ENCODE measurements around the gene CFAP70.
A peak's percentile ranks its signal among the peaks of the same experiment; 100 is the strongest.
"Not testable (repeated sequence)": the region's sequence is repeated elsewhere in the genome, so short reads cannot be mapped to it uniquely, and the experiment has no call there.

Gene CFAP70

DNA sequence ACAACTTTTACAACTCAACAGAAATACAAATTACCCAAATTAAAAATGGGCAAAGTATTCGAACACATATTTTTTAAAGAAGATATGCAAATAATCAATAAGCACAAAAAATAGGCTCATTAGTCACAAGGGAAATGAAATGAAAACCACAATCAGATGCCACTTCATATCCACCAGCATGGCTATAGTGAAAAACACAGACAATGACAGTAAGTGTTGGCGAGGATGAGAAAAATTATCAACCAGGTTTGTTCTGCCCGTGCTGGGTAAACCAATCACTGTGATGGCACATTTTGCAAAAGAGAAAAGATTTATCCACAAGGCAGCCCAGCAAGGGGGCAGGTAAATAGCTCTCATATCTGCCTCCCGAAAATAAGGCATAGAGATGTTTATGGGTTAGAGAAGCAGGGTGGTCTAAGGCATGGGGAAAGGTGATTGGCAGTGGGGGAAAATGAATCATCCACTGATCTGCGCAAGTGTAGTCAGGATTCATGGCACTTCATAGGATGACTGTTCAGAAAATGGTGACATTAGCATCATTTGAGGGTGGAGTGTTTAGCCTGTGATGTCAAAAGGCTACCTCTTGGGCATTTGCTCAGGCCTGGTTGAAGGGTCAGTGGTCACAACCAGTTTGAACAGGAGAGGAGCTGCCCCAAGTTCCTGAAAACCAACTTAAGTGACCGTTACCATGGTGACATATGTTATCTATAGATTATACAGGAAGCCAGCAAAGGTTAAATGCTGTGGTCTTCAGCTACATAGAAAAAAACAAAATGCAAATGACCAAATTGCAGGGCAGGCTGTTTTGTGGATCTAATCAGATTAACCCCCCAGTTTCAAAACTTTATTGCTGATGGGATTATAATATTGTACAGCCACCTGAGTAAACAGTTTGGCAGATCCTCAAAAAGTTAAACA, 8.0 kb upstream of the CFAP70 start:
- TF ChIP-seq ZNF274 (IDR thresholded peaks at IDR 0.05; ENCODE audit: low read depth, low read length), result no peak
- H3K4me3 ChIP-seq (ENCODE audit: low read length), result no peak overlapping the region

GRCh38 chr10:73364964-73365363, 6.3 kb upstream of the CFAP70 start:
- no peak overlapping the region for H3K4me3 ChIP-seq (ENCODE audit: low read length)
- TF ChIP-seq ZNF274 (IDR thresholded peaks at IDR 0.05; ENCODE audit: low read depth, low read length), result no peak

- no peak overlapping the region for H3K4me3 ChIP-seq (ENCODE audit: low read length)
Observed at GRCh38 chr10:73359492-73359891, 828 bp upstream of the CFAP70 start.

DNA sequence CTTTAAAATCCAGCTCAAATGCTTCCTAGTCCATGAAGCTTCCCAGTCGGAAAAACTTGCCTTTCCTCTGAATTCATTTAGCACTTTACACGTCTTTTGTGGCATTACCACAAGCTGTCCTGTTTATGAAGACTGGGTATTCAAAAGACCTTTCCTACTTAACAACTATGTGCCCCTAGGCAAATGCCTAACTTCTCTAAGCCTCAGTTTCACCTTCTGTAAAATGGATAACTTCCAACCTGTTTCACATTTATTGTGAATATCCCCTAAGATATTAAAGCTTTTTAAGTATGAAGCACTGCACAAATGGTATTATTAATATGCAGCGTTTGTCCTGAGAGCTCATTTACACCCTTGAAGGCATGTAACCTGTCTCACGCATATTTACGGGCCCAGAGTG, 843 bp downstream of the CFAP70 start:
- no peak for TF ChIP-seq ZNF274 (IDR thresholded peaks at IDR 0.05; ENCODE audit: low read depth, low read length)
- peak overlapping the region; percentile 67 for H3K4me3 ChIP-seq (ENCODE audit: low read length)

More at GRCh38 chr10:73359492-73359891, 828 bp upstream of the CFAP70 start:
- TF ChIP-seq ZNF274 (IDR thresholded peaks at IDR 0.05; ENCODE audit: low read depth, low read length), result no peak

- no peak for TF ChIP-seq ZNF274 (IDR thresholded peaks at IDR 0.05; ENCODE audit: low read depth, low read length)
Observed at GRCh38 chr10:73357166-73357565, 1.5 kb downstream of the CFAP70 start.

DNA sequence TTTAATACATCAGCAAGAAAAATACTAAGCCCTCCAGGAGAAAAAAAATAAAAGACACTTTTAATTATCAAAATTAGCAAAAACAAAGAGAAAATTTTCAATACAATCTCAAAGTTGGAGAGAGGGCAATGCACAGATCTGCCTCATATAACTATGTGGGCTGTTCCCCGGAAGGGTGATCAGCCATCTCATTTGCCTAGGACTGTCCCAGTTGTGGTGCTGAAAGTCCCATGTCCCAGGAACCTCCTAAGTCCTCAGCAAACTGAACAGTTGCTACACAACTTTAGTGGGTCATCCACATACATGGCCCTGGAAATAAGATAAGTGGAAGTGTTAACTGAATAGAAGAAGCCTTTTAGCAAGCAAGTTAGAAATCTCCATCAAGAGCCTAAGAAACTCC, 14.4 kb downstream of the CFAP70 start:
- H3K4me3 ChIP-seq (ENCODE audit: low read length), result no peak overlapping the region
- TF ChIP-seq ZNF274 (IDR thresholded peaks at IDR 0.05; ENCODE audit: low read depth, low read length), result no peak

More at GRCh38 chr10:73357166-73357565, 1.5 kb downstream of the CFAP70 start:
- H3K4me3 ChIP-seq (ENCODE audit: low read length), result no peak overlapping the region

DNA sequence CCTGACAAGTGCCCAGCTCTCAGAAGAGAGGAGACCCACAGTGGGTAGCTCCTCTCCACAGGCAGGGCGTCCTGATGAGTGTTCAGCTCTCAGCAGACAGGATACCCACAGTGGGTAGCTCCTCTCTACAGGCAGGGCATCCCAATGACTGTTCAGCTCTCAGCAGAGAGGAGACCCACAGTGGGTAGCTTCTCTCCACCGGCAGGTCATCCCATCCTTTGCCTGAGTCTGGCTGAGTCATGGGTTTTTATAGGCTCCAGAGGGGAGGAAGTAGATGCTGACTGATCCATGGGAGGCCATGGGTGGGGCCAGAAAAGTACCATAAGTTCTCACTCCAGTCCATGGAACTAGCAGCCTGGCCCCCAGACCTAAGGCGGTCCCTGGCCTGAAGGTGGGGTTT, 18.5 kb downstream of the CFAP70 start:
- TF ChIP-seq ZNF274 (IDR thresholded peaks at IDR 0.05; ENCODE audit: low read depth, low read length), result no peak
- H3K4me3 ChIP-seq (ENCODE audit: low read length), result no peak overlapping the region

DNA sequence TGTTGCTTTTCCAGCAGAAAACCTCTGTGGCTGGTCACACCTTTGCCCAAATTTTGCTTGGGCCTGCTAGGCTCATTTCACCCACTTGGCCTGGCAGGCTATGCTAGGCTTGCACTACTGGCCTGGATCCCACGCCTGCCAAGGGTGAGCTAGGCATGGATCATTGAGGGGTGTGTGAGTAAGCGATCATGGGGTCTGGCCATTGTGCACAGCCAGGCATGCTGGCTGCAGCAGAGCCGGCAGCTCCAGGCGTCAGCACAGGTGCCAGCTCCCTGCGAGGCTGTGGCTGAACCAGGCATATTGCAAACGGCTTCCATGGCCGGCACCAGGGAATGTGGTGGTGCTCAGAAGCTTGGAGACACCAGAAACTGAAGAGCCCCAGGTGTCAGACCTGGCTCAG, 19.2 kb downstream of the CFAP70 start:
- H3K4me3 ChIP-seq (ENCODE audit: low read length), result no peak overlapping the region
- no peak for TF ChIP-seq ZNF274 (IDR thresholded peaks at IDR 0.05; ENCODE audit: low read depth, low read length)

- TF ChIP-seq ZNF274 (IDR thresholded peaks at IDR 0.05; ENCODE audit: low read depth, low read length), result no peak
Observed at GRCh38 chr10:73338801-73339368, 19.8 kb downstream of the CFAP70 start.

DNA sequence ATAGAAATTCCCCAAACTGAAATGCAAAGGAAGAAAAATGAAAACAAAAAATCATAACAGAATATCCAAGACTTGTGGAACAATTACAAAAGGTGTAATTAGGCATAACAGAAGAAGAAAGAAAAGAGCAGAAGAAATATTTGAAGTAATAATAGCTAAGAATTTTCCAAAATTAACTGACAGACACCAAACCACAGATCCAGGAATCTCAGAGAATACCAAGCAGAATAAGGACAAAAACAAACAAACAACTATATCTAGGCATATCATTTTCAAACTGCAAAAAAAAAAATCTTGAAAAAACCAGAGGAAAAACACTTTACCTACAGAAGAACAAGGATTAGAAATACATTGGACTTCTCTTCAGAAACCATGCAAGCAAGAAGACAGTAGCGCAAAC, 25.5 kb downstream of the CFAP70 start:
- H3K4me3 ChIP-seq (ENCODE audit: low read length), result no peak overlapping the region
- no peak for TF ChIP-seq ZNF274 (IDR thresholded peaks at IDR 0.05; ENCODE audit: low read depth, low read length)

More at GRCh38 chr10:73338801-73339368, 19.8 kb downstream of the CFAP70 start:
- no peak overlapping the region for H3K4me3 ChIP-seq (ENCODE audit: low read length)

DNA sequence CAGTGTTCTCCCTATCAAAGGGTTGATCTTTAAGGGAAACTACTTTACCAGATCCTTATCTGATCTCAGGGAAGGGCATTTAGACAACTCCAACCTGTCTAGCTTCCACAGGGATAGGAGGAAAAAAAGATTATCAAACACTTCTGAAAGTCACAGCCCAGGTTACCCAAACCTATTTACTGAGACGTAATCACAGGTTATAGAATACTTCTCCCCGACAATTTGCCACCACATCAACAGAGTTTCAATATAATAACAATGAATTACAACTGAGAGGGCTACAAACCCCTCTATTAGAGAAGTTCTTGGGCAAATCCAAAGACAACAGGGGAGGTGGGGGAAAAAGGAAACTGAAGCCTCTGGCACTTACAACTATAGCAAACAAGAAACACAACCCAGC, 26.3 kb downstream of the CFAP70 start:
- H3K4me3 ChIP-seq (ENCODE audit: low read length), result no peak overlapping the region
- TF ChIP-seq ZNF274 (IDR thresholded peaks at IDR 0.05; ENCODE audit: low read depth, low read length), result no peak

DNA sequence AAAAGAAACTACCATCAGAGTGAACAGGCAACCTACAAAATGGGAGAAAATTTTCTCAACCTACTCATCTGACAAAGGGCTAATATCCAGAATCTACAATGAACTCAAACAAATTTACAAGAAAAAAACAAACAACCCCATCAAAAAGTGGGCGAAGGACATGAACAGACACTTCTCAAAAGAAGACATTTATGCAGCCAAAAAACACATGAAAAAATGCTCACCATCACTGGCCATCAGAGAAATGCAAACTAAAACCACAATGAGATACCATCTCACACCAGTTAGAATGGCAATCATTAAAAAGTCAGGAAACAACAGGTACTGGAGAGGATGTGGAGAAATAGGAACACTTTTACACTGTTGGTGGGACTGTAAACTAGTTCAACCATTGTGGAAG, 30.1 kb downstream of the CFAP70 start:
- not testable (repeated sequence) for H3K4me3 ChIP-seq (ENCODE audit: low read length)

DNA sequence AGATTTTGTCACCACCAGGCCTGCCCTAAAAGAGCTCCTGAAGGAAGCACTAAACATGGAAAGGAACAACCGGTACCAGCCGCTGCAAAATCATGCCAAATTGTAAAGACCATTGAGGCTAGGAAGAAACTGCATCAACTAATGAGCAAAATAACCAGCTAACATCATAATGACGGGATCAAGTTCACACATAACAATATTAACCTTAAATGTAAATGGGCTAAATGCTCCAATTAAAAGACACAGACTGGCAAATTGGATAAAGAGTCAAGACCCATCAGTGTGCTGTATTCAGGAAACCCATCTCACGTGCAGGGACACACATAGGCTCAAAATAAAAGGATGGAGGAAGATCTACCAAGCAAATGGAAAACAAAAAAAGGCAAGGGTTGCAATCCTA, 33.4 kb downstream of the CFAP70 start:
- not testable (repeated sequence) for H3K4me3 ChIP-seq (ENCODE audit: low read length)

DNA sequence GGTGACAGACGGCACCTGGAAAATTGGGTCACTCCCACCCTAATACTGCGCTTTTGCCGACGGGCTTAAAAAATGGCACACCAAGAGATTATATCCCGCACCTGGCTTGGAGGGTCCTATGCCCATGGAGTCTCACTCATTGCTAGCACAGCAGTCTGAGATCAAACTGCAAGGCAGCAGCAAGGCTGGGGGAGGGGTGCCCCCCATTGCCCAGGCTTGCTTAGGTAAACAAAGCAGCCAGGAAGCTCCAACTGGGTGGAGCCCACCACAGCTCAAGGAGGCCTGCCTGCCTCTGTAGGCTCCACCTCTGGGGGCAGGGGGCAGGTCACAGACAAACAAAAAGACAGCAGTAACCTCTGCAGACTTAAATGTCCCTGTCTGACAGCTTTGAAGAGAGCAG, 35.1 kb downstream of the CFAP70 start:
- H3K4me3 ChIP-seq (ENCODE audit: low read length), result not testable (repeated sequence)

- H3K4me3 ChIP-seq (ENCODE audit: low read length), result no peak overlapping the region
- TF ChIP-seq ZNF274 (IDR thresholded peaks at IDR 0.05; ENCODE audit: low read depth, low read length), result no peak
Observed at GRCh38 chr10:73310475-73310874, 48.2 kb downstream of the CFAP70 start.

Data from GM08714 (cell line).